ENCODE measurements around the gene ZNF804B. TPM values are rescaled to one million over a fixed set of nuclear protein-coding genes. Genes with fewer than 3 reads are reported as not detected.

Gene ZNF804B
- total RNA-seq, 2 donors from 2014 or later = 0.13 to 0.49 TPM

- no peaks in the 10 kb centered on the region for H3K36me3 Mint-ChIP-seq (ENCODE audit: low read depth)
- Histone ChIP-seq H3K9ac (ENCODE audit: extremely low read depth, low read length, poor library complexity, severe bottlenecking) (no peak overlapping the region), H3K9me3 (ENCODE audit: control insufficient read depth, low read length) (no peaks in the 10 kb centered on the region), H3K27me3 (ENCODE audit: control insufficient read depth, insufficient read depth, low read length, poor library complexity, severe bottlenecking) (no peaks in the 10 kb centered on the region), H3K27ac (ENCODE audit: low read depth, low read length) (no peak overlapping the region), H3K4me1 (ENCODE audit: control insufficient read depth, insufficient read depth, low read length) (no peaks in the 10 kb centered on the region), H3K4me3 (ENCODE audit: low read length) (no peak overlapping the region), H3K36me3 (ENCODE audit: control insufficient read depth, insufficient read depth, low read length) (no peaks in the 10 kb centered on the region)
- no peak for TF ChIP-seq CTCF (conservative IDR thresholded peaks at IDR 0.05)
- no peaks in the 10 kb centered on the region for H3K27me3 Mint-ChIP-seq (ENCODE audit: insufficient read depth)
- H3K4me1 Mint-ChIP-seq = peaks cover 19% of the 10 kb centered on the region
- no peaks in the 10 kb centered on the region for H3K9me3 Mint-ChIP-seq
- no peak overlapping the region for H3K4me3 Mint-ChIP-seq
- 81% methylated on average over 2 of the region's 2 CpGs; no CpG with 5 or more reads in 1 of the 2 experiments for WGBS, 2 experiments (ENCODE audit: insufficient coverage in 1 of 2, insufficient read length in 1 of 2)
- H3K27ac Mint-ChIP-seq = no peak overlapping the region
- no peak for DNase-seq
Measured at GRCh38 chr7:88885131-88885530, 125.6 kb downstream of the ZNF804B start.

GRCh38 chr7:88888684-88889083 is 129.2 kb downstream of the ZNF804B start:
- Mint-ChIP-seq H3K27me3 (ENCODE audit: insufficient read depth) (no peaks in the 10 kb centered on the region), H3K36me3 (ENCODE audit: low read depth) (no peaks in the 10 kb centered on the region), H3K4me3 (no peak overlapping the region), H3K4me1 (peaks cover 19% of the 10 kb centered on the region), H3K27ac (no peak overlapping the region), H3K9me3 (no peaks in the 10 kb centered on the region)
- H3K4me3 ChIP-seq (ENCODE audit: low read length) = no peak overlapping the region
- 88 to 93% methylated on average over 3 of the region's 3 CpGs for WGBS, 2 experiments (ENCODE audit: insufficient coverage in 1 of 2, insufficient read length in 1 of 2)
- H3K27me3 ChIP-seq (ENCODE audit: control insufficient read depth, insufficient read depth, low read length, poor library complexity, severe bottlenecking) = no peaks in the 10 kb centered on the region
- H3K9me3 ChIP-seq (ENCODE audit: control insufficient read depth, low read length) = no peaks in the 10 kb centered on the region
- H3K9ac ChIP-seq (ENCODE audit: extremely low read depth, low read length, poor library complexity, severe bottlenecking) = no peak overlapping the region
- H3K4me1 ChIP-seq (ENCODE audit: control insufficient read depth, insufficient read depth, low read length) = no peaks in the 10 kb centered on the region
- DNase-seq = no peak
- no peak overlapping the region for H3K27ac ChIP-seq (ENCODE audit: low read depth, low read length)
- TF ChIP-seq CTCF (conservative IDR thresholded peaks at IDR 0.05) = no peak
- H3K36me3 ChIP-seq (ENCODE audit: control insufficient read depth, insufficient read depth, low read length) = no peaks in the 10 kb centered on the region

DNA sequence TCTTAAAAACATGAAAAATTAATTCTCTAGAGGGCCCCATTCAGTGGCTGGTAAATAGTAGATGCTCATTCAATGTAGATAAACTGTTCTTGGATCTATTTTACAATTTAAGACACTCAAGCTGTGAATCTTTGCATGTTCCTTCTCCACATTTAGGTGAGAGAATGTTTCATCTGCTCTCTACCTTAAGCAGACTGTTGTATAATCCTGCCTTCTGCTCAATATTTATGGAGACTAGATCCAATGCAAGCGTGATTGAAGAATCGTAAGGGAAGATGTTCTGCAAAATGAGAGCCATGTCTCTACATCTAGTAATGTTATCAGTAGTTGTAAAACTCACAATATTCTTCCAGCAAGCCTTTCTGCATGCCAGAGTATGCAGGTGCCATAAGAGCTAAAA is 151.0 kb downstream of the ZNF804B start:
- Mint-ChIP-seq H3K4me3 (no peak overlapping the region), H3K36me3 (ENCODE audit: low read depth) (no peaks in the 10 kb centered on the region), H3K27ac (no peak overlapping the region), H3K9me3 (no peaks in the 10 kb centered on the region), H3K27me3 (ENCODE audit: insufficient read depth) (no peaks in the 10 kb centered on the region), H3K4me1 (peaks cover 40% of the 10 kb centered on the region)
- no peaks in the 10 kb centered on the region for H3K27me3 ChIP-seq (ENCODE audit: control insufficient read depth, insufficient read depth, low read length, poor library complexity, severe bottlenecking)
- H3K27ac ChIP-seq (ENCODE audit: low read depth, low read length) = no peak overlapping the region
- no peak overlapping the region for H3K4me3 ChIP-seq (ENCODE audit: low read length)
- WGBS, 2 experiments (ENCODE audit: insufficient coverage in 1 of 2, insufficient read length in 1 of 2) = 92% methylated on average over 2 of the region's 2 CpGs; no CpG with 5 or more reads in 1 of the 2 experiments
- no peak for DNase-seq
- no peak for TF ChIP-seq CTCF (conservative IDR thresholded peaks at IDR 0.05)
- H3K36me3 ChIP-seq (ENCODE audit: control insufficient read depth, insufficient read depth, low read length) = no peaks in the 10 kb centered on the region
- no peaks in the 10 kb centered on the region for H3K9me3 ChIP-seq (ENCODE audit: control insufficient read depth, low read length)
- H3K9ac ChIP-seq (ENCODE audit: extremely low read depth, low read length, poor library complexity, severe bottlenecking) = no peak overlapping the region
- no peaks in the 10 kb centered on the region for H3K4me1 ChIP-seq (ENCODE audit: control insufficient read depth, insufficient read depth, low read length)

Measured in endodermal cell (in vitro differentiated cells).